Motor neuron (in vitro differentiated cells): ENCODE results near the gene KIF5A. TPM values are rescaled to one million over a fixed set of nuclear protein-coding genes. Genes with fewer than 3 reads are reported as not detected.
"Not testable (repeated sequence)": the region's sequence is repeated elsewhere in the genome, so short reads cannot be mapped to it uniquely, and the experiment has no call there.

Source experiments
- ATAC-seq, 8 experiments: fragments of 200-7000 bp; cut with Tn5 transposase; replicated peaks in 6 of 8; 2 replicates each; pipeline ENCODE4 v1.8.0; 2021; ENCODE audit warnings: mild to moderate bottlenecking in 8 of 8, moderate library complexity in 8 of 8
- H3K27ac ChIP-seq, 2 donors: fragments of 250-450 bp; sonication (Bioruptor Pico); 2 replicates each; pipeline ENCODE4 v1.9.0; 2021; ENCODE audit warnings: antibody characterized with exemption in 2 of 2, mild to moderate bottlenecking in 2 of 2, moderate library complexity in 1 of 2
- H3K4me1 ChIP-seq, 2 donors: fragments of 250-450 bp; sonication (Bioruptor Pico); replicated peaks in 1 of 2; 2 replicates each; pipeline ENCODE4 v1.6.1; 2021; ENCODE audit warnings: antibody characterized with exemption in 2 of 2, mild to moderate bottlenecking in 2 of 2, moderate library complexity in 1 of 2
- H3K4me3 ChIP-seq, 5 donors: fragments of 250-450 bp; sonication (Bioruptor Pico); 2 replicates each; pipeline ENCODE4 v1.9.0; 2021; ENCODE audit warnings: antibody characterized with exemption in 5 of 5, mild to moderate bottlenecking in 5 of 5, moderate library complexity in 4 of 5
- WGBS, 10 experiments: fragments of 450-650 bp; shearing (Covaris generic); methylation state at CpG; one replicate each; pipeline ENCODE4 v1.0.0; 2022; 5-methylcytosine and 5-hydroxymethylcytosine counted together
- in situ Hi-C, 9 experiments: fragments of 400-800 bp; cut with MboI; loops; one replicate each; pipeline ENCODE4 v1.15.0; 2021; ENCODE audit warnings: low sequenced_read_pairs in 9 of 9, low pct_unique_long_range_greater_than_20kb in 2 of 9; ENCODE audit not compliant: unreplicated experiment in 9 of 9
- total RNA-seq, 8 experiments: library from RNA; unstranded; fragments of 300-600 nt; gene quantifications; 2 replicates each; pipeline versions ENCODE4 v1.2.3 to v1.2.4, GENCODE V29; 2022

Gene KIF5A
- total RNA-seq, 8 experiments from 2014 or later, result 0.91 to 111 (median 60.5) TPM

GRCh38 chr12:57515408-57515933, 34.4 kb upstream of the KIF5A start:
- Histone ChIP-seq H3K27ac (no peak overlapping the region), H3K4me1 (peaks cover 19 to 20% of the 10 kb centered on the region in 2 donors), H3K4me3 (no peak overlapping the region)
- in situ Hi-C loops, result no loop called here
- WGBS, 10 experiments, result 72 to 100% (median 100%) methylated on average over 1 to 2 of the region's 3 CpGs
- ATAC-seq, result peak in 1 of 8 experiments; percentile 1

DNA sequence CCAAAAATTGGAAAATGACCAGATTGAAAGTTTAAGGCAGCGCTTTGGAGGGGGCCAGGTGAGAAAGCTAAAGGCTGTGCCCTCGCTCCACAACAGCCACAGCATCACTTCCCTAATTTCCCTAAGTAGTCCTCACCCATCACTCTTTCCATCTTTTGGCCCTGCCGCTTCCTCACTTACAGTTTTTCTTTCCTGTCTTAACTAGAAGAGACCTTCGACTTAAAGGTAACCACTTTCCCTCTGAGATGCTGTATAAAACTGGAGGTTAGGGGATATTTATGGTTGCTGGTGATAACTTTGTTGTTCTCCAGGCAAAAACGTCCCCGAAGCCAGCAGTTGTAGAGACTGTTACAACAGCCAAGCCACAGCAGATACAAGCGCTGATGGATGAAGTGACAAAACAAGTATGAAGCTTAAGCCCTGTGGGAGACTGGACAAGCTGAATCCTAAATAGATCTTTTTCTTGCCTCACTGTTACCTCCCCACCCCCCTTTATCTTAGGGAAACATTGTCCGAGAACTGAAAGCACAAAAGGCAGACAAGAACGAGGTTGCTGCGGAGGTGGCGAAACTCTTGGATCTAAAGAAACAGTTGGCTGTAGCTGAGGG, 33.8 kb upstream of the KIF5A start:
- Histone ChIP-seq H3K4me1 (peaks cover 21 to 23% of the 10 kb centered on the region in 2 donors), H3K27ac (no peak overlapping the region), H3K4me3 (no peak overlapping the region)
- WGBS, 10 experiments, result 80 to 94% (median 87%) methylated on average over 3 to 10 of the region's 11 CpGs
- in situ Hi-C loops, result no loop called here
- ATAC-seq, result peak in 1 of 8 experiments; percentile 0

GRCh38 chr12:57516617-57517153, 33.2 kb upstream of the KIF5A start:
- no peak for ATAC-seq
- 75 to 100% (median 100%) methylated on average over 1 to 10 of the region's 11 CpGs for WGBS, 10 experiments
- Histone ChIP-seq H3K4me3 (peak overlapping the region in 1 of 5 donors; percentile 88), H3K27ac (peak overlapping the region in 1 of 2 donors; percentile 15), H3K4me1 (peaks cover 27 to 29% of the 10 kb centered on the region in 2 donors)
- in situ Hi-C loops, result no loop called here

DNA sequence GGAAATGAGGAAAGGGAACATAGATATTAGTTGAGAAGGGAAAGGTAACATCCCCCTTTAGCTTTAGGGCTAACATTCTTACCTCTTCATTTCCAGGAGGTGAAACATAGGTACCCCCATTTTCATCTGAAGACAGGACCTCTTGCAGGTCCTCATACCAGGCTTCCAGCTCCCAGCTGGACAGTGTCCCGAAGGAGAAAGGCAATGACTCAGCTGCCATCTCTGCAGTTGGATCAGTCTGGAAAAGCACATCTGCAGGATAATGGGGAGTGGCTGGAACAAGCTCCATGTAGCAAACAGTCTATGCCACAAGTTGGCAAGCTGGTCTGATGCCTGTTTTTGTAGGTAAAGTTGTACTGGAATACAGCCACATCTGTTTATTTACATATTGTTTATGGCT, 32.7 kb upstream of the KIF5A start:
- Histone ChIP-seq H3K27ac (peak overlapping the region in 1 of 2 donors; percentile 15), H3K4me3 (peak overlapping the region in 2 of 5 donors; percentile 88 to 98), H3K4me1 (peaks cover 29 to 34% of the 10 kb centered on the region in 2 donors)
- no peak for ATAC-seq
- 11 to 100% (median 60%) methylated on average over 1 of the region's 1 CpG; no CpG with 5 or more reads in 5 of the 10 experiments for WGBS, 10 experiments
- in situ Hi-C loops, result no loop called here

DNA sequence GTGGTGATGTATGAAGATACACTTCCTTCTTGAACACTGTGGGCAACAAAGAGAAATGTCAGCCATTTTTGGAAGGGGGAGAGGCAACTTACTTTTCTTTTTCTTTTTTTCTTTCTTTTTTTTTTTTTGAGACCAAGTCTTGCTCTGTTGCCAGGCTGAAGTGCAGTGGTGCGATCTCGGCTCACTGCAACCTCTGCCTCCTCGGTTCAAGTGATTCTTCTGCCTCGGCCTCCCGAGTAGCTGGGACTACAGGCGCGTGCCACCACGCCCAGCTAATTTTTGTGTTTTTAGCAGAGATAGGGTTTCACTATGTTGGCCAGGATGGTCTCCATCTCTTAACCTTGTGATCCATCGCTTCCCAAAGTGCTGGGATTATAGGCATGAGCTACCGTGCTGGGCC, 32.1 kb upstream of the KIF5A start:
- H3K27ac ChIP-seq, in situ Hi-C loops, ATAC-seq: not testable (repeated sequence)
- WGBS, 10 experiments, result 40 to 100% (median 95%) methylated on average over 3 to 8 of the region's 10 CpGs; no CpG with 5 or more reads in 2 of the 10 experiments
- Histone ChIP-seq H3K4me1 (peaks cover 29 to 35% of the 10 kb centered on the region in 2 donors), H3K4me3 (peak overlapping the region; percentile 3 to 98 (median 88))

- Histone ChIP-seq H3K27ac (peak overlapping the region; percentile 16 to 97), H3K4me1 (peaks cover 29 to 35% of the 10 kb centered on the region in 2 donors), H3K4me3 (peak overlapping the region; percentile 67 to 98 (median 88))
- no peak for ATAC-seq
- in situ Hi-C loops, result no loop called here
- 49 to 100% (median 81%) methylated on average over 1 to 8 of the region's 8 CpGs; no CpG with 5 or more reads in 1 of the 10 experiments for WGBS, 10 experiments
Measured at GRCh38 chr12:57518176-57518919, 31.5 kb upstream of the KIF5A start.

GRCh38 chr12:57518920-57519795, 30.7 kb upstream of the KIF5A start:
- no peak for ATAC-seq
- Histone ChIP-seq H3K4me1 (peaks cover 35 to 41% of the 10 kb centered on the region in 2 donors), H3K27ac (peak overlapping the region; percentile 96 to 97), H3K4me3 (peak overlapping the region; percentile 67 to 98 (median 88))
- WGBS, 10 experiments, result 0 to 50% (median 14%) methylated on average over 1 to 6 of the region's 7 CpGs; no CpG with 5 or more reads in 2 of the 10 experiments
- in situ Hi-C loops, result no loop called here

- 0 to 10% (median 0%) methylated on average over 1 to 7 of the region's 8 CpGs; no CpG with 5 or more reads in 7 of the 10 experiments for WGBS, 10 experiments
- peak in 1 of 8 experiments; percentile 0 for ATAC-seq
- in situ Hi-C loops, result no loop called here
Measured at GRCh38 chr12:57519796-57520052, 30.1 kb upstream of the KIF5A start.

GRCh38 chr12:57520053-57520818, 29.6 kb upstream of the KIF5A start, which contains the start of gene DDIT3:
Gene DDIT3 (minus strand): TSS chr12:57520514. CDS start chr12:57517406, 3,108 bp downstream.
- in situ Hi-C loops, result no loop called here
- WGBS, 10 experiments, result 0% methylated on average over 7 to 8 of the region's 52 CpGs; no CpG with 5 or more reads in 7 of the 10 experiments

More at GRCh38 chr12:57519796-57520052, 30.1 kb upstream of the KIF5A start:
- H3K4me3 ChIP-seq, result peak overlapping the region; percentile 67 to 98 (median 88)
- H3K4me1 ChIP-seq, result peaks cover 40 to 46% of the 10 kb centered on the region in 2 donors
- H3K27ac ChIP-seq, result peak overlapping the region; percentile 96 to 97

DNA sequence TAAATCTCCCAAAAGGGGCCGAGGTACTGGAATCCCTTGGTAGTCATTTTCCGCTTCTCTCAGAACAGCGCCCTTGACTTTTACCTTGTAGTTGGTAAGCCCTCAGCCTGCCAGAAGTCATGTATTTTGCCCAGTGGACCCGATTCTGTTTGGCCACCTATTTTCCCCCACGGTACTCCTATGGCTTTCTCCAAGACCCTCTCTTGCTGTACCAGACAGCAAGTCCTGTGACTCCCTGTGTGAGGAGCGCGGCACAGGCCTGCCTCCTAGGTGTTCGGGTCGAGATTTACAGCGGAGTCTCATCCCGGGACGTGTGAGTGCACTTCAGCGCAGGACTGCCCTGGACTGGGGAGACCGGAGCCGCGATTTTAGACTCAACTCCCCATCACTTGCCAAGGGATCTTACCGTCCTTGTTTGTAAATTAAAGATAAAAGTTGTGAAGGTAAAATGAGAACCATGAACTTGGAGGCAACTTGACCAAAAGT, 28.3 kb upstream of the KIF5A start:
- H3K4me1 ChIP-seq, result peaks cover 50 to 59% of the 10 kb centered on the region in 2 donors
- in situ Hi-C loops, result no loop called here
- peak overlapping the region; percentile 41 to 62 (median 47) for H3K4me3 ChIP-seq
- 0 to 64% (median 15%) methylated on average over 2 to 13 of the region's 17 CpGs; no CpG with 5 or more reads in 3 of the 10 experiments for WGBS, 10 experiments
- peak overlapping the region; percentile 94 to 99 for H3K27ac ChIP-seq
- peak in 5 of 8 experiments; percentile 21 to 43 (median 28) for ATAC-seq

More at GRCh38 chr12:57520053-57520818, 29.6 kb upstream of the KIF5A start, which contains the start of gene DDIT3:
- Histone ChIP-seq H3K4me3 (peak within 1 kb of the TSS; percentile 67 to 98 (median 88)), H3K27ac (peak within 1 kb of the TSS; percentile 96 to 99), H3K4me1 (peaks cover 45 to 52% of the 10 kb centered on the region in 2 donors)
- ATAC-seq, result peak; percentile 45 to 77 (median 64)

DNA sequence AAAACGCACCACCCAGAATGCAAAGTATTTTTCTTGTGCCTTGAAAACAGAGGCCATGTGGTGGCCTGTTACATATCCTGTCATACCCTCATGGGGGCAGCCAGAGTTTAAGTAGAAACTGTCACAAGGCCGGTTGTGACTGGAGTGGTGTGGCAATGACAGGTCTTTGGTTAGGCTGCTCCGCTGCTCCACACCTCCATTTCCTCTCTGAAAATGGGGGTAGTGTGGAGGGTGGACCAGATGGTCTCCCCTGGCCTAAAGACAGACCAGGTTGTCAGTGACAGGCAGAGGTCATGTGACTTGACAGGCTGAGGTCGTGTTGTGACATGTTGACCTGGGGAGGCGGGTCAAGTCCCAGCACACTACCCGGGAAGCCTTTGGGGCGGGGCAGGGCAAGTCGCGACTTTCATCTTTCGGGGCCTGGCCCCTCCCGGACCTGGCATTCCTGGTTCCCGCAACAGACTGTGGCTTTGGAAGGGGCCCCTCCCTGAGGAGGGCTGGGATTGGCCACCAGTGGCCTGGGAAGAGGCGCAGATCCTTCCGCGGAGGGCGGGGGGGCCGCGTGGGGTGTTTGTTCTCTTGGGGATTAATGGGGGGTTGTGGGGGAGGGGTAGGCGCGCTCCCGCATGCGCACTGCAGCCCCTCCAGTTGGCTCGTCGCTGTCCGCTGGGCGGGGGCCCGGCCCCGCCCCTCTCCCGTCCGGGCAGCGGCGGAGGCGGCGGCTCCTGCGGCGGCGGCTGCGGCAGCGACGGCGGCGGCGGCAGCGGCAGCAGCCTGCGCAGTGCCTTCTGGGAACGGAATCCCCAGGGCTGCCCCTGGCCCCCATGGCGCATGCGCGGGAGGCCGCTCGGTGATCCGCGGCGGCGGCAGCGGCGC, 27.6 kb upstream of the KIF5A start, which contains the start of gene MBD6:
TSS of gene MBD6 (plus strand) at position 814 of the 876 bp plus-strand sequence. CDS start 1,480 bp downstream, outside the sequence.
- in situ Hi-C loops, result no loop called here
- 0 to 14% (median 6%) methylated on average over 1 to 7 of the region's 57 CpGs; no CpG with 5 or more reads in 4 of the 10 experiments for WGBS, 10 experiments
- peak; percentile 37 to 60 (median 52) for ATAC-seq
- Histone ChIP-seq H3K4me3 (peak within 1 kb of the TSS; percentile 41 to 62 (median 47)), H3K27ac (peak within 1 kb of the TSS; percentile 94 to 99), H3K4me1 (peaks cover 48 to 57% of the 10 kb centered on the region in 2 donors)
